ENCODE results near the gene SDR42E2.

DNA sequence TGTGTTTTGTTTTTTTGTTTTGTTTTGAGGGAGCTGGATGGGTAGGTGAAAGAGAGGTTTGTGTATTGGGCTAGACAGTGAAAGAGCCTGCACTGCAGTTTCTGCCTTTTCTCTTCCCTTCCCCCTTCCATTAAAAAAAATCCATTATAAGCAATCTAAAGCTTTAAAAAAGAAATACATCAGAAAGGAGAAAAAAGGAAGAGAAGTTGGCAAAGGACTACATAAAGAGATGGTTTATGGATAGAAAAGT lies 33.1 kb downstream of the SDR42E2 start:
- TF ChIP-seq, protein P1, sequence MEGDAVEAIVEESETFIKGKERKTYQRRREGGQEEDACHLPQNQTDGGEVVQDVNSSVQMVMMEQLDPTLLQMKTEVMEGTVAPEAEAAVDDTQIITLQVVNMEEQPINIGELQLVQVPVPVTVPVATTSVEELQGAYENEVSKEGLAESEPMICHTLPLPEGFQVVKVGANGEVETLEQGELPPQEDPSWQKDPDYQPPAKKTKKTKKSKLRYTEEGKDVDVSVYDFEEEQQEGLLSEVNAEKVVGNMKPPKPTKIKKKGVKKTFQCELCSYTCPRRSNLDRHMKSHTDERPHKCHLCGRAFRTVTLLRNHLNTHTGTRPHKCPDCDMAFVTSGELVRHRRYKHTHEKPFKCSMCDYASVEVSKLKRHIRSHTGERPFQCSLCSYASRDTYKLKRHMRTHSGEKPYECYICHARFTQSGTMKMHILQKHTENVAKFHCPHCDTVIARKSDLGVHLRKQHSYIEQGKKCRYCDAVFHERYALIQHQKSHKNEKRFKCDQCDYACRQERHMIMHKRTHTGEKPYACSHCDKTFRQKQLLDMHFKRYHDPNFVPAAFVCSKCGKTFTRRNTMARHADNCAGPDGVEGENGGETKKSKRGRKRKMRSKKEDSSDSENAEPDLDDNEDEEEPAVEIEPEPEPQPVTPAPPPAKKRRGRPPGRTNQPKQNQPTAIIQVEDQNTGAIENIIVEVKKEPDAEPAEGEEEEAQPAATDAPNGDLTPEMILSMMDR (conservative IDR thresholded peaks at IDR 0.05; ENCODE audit: low read length), result no peak
- TF ChIP-seq EZH2phosphoT487 (IDR thresholded peaks at IDR 0.05; ENCODE audit: borderline replicate concordance, low read depth, low read length), result no peak
